Spleen (tissue), 7 donors: Measurements from ENCODE around the gene NHERF1.

ENCODE experiments used
- CTCF ChIP-seq, 11 experiments: fragments of 200-600 bp in 7 of 11; fragments of 450-650 bp in 4 of 11; sonication (generic) in 4 of 11; IDR thresholded peaks in 8 of 11; conservative IDR thresholded peaks in 3 of 11; 1 replicate in 7 of 11; 2 replicates in 4 of 11; pipeline versions ENCODE4 v1.4.0 to v1.8.0; 2016 to 2021; ENCODE audit warnings: antibody characterized with exemption in 11 of 11, inconsistent platforms in 4 of 11, mild to moderate bottlenecking in 1 of 11
- POLR2A ChIP-seq, 3 donors: fragments of 450-650 bp; IDR thresholded peaks; one replicate each; pipeline ENCODE4 v1.5.1; 2017; ENCODE audit warnings: antibody characterized with exemption in 3 of 3, mild to moderate bottlenecking in 1 of 3
- POLR2AphosphoS5 ChIP-seq, 3 donors: sonication (generic); formaldehyde crosslinking; IDR thresholded peaks; one replicate each; pipeline ENCODE4 v1.5.1; 2017; ENCODE audit warnings: antibody characterized with exemption in 3 of 3
- donor health status: DM: no; HTN: no; CAD: no; lungs with moderate emphysema.
- donor health status: DM: no; HTN: no; CAD: no.
- donor health status: DM: no; HTN: no; CAD: no.

- no peak for TF ChIP-seq CTCF (IDR thresholded peaks at IDR 0.05 in 8 of 11, conservative IDR thresholded peaks at IDR 0.05 in 3 of 11)
- no peak for TF ChIP-seq POLR2A (IDR thresholded peaks at IDR 0.05)
- TF ChIP-seq POLR2AphosphoS5 (IDR thresholded peaks at IDR 0.05) = peak; percentile 90 to 91 (median 91)
These were observed 10.1 kb upstream of the NHERF1 start for GRCh38 chr17:74738051-74738996.
